HG02870 (cell line): ENCODE results near the gene ZDHHC21.
"Not testable (repeated sequence)": the region's sequence is repeated elsewhere in the genome, so short reads cannot be mapped to it uniquely, and the experiment has no call there.

Experiments used
- ATAC-seq: cut with Tn5 transposase; IDR thresholded peaks from one replicate; pipeline ENCODE4 v1.9.1; 2021; ENCODE audit warnings: mild to moderate bottlenecking, moderate library complexity; ENCODE audit not compliant: unreplicated experiment

Gene ZDHHC21

GRCh38 chr9:14686168-14686567 is 7.1 kb downstream of the ZDHHC21 start:
- no peak for ATAC-seq

DNA sequence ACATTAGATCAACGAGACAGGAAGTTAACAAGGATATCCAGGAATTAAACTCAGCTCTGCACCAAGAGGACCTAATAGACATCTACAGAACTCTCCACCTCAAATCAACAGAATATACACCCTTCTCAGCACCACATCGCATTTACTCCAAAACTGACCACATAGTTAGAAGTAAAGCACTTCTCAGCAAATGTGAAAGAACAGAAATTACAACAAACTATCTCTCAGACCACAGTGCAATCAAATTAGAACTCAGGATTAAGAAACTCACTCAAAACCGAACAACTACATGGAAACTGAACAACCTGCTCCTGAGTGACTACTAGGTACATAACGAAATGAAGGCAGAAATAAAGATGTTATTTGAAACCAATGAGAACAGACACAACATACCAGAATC is 10.6 kb downstream of the ZDHHC21 start:
- not testable (repeated sequence) for ATAC-seq

- no peak for ATAC-seq
Measured at GRCh38 chr9:14678776-14679175, 14.5 kb downstream of the ZDHHC21 start.

DNA sequence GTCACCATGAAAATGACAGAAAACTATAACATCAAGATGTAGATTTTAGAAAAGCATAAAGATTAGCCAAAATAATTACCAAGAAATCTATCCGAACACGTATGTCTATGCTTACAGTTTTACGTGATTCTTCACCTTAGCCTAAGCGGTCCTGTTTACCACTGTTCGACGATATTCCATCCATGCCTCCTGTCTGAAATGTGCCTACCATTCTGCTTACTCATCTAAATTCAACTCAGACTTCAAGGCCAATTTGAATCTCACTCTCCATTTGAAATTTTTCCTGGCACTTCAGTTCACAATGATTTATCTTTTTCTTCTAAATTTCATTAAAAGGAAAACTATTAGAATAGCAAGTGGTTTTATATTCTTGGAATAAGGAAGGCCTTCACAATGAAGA is 15.4 kb downstream of the ZDHHC21 start:
- ATAC-seq, result no peak

DNA sequence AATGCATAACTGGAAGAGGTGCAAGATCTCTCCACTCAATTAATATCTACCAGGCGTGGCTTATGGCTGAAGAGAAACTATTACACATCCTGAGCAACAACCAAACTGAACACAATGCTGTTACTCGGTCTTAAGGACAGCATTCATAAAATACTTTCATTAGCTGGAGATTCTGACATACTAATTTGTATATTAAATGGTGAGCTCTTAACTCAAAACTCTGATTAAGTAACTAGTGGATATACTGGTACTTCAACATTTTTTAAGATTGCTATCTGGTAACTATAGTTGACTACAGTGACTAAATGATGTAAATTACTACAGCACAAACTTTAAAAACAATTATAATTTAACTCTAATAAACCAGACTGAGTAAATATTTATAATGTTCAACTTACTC is 15.8 kb downstream of the ZDHHC21 start:
- ATAC-seq, result no peak

GRCh38 chr9:14674630-14675029 is 18.6 kb downstream of the ZDHHC21 start:
- no peak for ATAC-seq

DNA sequence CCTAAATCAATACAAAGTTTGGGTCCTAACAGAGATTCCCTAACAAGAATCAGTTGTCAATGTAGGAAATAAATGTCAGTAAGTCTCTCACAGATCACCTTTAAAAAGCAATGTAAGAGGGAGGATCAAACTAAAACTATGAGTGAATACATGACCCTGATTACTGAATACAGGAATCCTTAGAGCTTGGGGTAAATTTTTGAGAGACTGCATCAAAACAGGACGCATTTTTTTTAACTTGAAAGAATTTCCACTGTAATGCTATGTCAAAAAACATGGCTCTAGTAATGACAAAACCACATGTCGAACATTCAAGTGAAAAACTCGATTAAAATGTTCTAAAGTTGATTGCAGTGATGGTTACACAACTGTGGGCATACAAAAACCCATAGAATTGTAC is 21.9 kb downstream of the ZDHHC21 start:
- no peak for ATAC-seq

DNA sequence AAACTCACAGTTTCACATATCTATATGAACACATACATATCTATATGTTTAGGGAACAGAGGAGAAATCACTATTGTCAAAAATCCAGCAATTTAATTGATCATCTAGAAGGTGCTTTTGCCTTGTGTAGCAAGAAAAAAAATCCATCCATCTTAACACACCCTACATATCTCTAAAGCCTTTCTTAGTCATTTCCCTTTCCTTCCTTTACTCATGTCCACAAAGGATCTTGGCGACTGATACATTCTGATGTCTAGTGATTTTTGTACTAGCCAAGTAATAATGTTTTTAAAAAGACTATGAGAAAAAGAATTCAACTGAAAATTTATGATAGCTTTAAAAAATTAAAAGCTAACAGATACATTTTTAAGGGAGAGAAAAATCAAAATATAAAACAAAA is 22.5 kb downstream of the ZDHHC21 start:
- ATAC-seq, result peak; percentile 51

DNA sequence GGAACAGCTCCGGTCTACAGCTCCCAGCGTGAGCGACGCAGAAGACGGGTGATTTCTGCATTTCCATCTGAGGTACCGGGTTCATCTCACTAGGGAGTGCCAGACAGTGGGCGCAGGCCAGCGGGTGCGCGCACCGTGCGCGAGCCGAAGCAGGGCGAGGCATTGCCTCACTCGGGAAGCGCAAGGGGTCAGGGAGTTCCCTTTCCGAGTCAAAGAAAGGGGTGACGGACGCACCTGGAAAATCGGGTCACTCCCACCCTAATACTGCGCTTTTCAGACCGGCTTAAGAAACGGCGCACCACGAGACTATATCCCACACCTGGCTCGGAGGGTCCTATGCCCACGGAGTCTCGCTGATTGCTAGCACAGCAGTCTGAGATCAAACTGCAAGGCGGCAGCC is 29.2 kb downstream of the ZDHHC21 start:
- ATAC-seq, result not testable (repeated sequence)

- ATAC-seq, result no peak
Measured at GRCh38 chr9:14662060-14662453, 31.2 kb downstream of the ZDHHC21 start.

- no peak for ATAC-seq
Measured at GRCh38 chr9:14661421-14662059, 31.7 kb downstream of the ZDHHC21 start.

- no peak for ATAC-seq
Measured at GRCh38 chr9:14660721-14661120, 32.5 kb downstream of the ZDHHC21 start.

DNA sequence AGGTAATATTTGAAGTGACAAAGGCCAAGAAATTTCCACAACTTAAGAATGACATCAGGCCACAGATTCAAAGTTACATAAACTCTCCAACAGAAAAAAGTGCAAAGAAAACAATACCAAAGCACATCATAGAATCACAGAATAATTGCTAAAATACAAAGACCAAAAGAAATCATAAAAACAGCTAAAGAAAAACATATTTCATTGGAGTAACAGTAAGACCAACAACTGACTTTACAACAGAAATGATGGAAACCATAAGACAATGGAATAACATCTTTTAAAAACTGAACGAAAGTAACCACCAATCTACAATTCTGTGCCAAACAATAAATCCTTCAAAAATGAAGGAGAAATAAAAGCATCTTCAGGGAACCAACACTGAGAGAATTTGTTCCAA is 38.3 kb downstream of the ZDHHC21 start:
- no peak for ATAC-seq

DNA sequence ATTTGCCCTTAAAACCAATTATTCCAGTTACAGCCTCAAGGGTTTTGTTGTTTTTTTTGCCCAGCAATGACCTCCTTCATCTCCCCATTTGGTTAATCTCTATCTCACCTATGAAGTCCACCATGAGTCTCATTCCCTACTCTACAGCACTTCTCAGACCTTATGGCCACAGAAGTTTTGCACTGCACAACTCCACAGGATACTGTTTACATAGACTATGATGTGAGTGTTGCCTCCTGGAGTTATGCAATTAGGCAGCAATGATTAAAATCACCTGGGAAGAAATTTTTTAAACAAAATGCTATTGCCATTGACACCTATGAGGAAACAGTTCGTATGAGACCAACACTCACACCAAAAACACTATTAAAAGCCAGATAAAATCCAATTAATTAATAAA is 39.7 kb downstream of the ZDHHC21 start:
- no peak for ATAC-seq

GRCh38 chr9:14652729-14653377 is 40.4 kb downstream of the ZDHHC21 start:
- no peak for ATAC-seq

DNA sequence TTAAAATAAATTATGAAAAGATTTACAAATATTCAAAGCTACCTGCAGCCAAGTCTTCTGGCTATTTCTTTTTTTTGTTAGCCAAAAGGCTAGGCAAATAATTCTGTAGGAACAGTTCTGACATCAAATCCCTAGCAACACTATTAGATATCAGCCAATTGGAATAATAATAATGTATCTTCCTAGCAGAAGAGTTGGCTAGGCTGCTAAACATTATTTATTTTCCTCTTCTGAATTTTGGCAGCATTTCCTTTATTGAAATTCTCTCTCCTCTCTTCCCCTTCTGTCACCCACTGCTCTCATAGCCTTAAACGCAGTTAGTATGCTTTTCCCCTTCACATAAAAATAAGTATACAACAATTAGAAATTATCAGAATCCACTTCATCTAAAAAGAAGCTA is 42.6 kb downstream of the ZDHHC21 start:
- no peak for ATAC-seq

DNA sequence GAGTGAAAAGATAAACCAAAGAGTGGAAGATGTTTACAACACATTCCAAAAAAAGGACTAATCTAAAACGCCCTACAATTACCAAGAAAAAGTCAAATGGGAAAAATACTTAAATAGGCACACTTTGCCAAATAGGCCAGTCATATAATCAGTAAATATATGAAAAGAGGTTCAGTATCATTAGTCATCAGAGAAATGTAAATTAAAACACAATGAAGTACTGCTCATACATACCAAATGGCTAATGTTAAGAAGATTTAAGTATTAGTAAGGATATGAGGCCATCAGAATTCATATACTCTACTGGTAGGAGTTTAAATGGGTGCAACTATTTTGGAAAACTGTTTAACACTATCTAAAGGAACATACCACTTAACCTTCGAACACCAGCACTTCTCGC is 47.6 kb downstream of the ZDHHC21 start:
- ATAC-seq, result no peak

DNA sequence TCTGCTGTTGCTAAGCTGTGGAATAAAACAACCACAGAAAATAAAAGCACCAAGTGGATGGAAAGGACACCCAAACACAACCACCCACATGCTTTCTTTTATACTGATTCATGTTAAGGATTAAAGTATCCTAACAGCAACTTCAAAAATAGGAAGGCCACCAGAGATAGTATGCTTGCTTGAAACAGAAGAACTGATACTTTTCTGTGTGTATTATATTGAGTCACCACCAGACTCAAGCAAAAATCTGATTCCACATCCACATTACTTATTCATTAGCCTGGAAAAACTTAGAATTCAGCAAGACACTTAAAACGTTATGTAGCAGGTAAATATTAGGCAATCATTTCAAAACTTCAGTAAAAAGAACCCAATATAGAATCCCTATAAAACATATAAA is 52.3 kb downstream of the ZDHHC21 start:
- peak; percentile 51 for ATAC-seq

GRCh38 chr9:14640294-14640693 is 52.9 kb downstream of the ZDHHC21 start:
- no peak for ATAC-seq

DNA sequence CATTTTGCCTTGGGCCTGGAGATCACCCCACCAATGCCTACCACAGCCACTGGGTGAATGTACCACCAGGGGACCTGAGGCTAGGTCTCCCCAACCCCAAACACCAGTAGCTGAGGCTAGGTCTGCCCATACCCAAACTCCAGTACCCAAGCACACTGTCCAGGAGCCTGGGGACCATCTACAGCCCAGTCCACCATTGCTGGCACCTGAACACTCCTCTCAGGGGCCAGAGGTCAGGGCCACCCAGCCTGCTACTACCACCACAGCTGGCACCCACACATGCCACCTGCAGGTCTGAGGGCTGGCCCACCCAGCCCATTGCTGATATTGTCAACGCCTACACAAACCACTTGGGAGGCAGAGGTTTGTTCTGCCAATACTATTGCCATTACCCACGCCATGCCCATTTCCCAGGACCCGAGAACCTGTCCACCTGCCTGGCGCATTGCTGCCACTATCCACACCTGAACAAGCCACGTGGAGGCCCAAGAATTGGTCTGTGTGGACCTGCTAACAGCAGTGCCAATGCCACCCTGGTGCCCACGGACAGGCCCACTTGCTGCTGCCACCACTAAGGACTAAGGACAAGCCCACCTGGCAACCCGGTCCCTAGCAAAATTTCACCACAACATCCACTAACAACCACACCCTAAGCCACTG is 59.2 kb downstream of the ZDHHC21 start:
- ATAC-seq, result no peak

GRCh38 chr9:14633148-14633547 is 60.1 kb downstream of the ZDHHC21 start:
- ATAC-seq, result no peak

- ATAC-seq, result no peak
Measured at GRCh38 chr9:14627513-14627912, 65.7 kb downstream of the ZDHHC21 start.
